ENCODE results near the gene EYA3.

GRCh38 chr1:27999055-27999454 is 89.4 kb downstream of the EYA3 start:
- TF ChIP-seq CTCF (conservative IDR thresholded peaks at IDR 0.05; ENCODE audit: low read depth, low read length), result no peak
- TF ChIP-seq EZH2phosphoT487 (IDR thresholded peaks at IDR 0.05; ENCODE audit: borderline replicate concordance, low read length), result no peak
- TF ChIP-seq EZH2 (IDR thresholded peaks at IDR 0.05; ENCODE audit: low read length, unreplicated experiment), result no peak

Data from PC-3 (cell line).